BJ (cell line): Measurements from ENCODE around the gene PRDM16. TPM values are rescaled to one million over a fixed set of nuclear protein-coding genes. Genes with fewer than 3 reads are reported as not detected.

Experiments
- CTCF ChIA-PET: fragments of 350-600 bp; formaldehyde crosslinking; extraction: SDS; loops from one replicate; lab custom pipeline; 2021; ENCODE audit warnings: antibody characterized with exemption, inconsistent platforms; lab: Yijun Ruan, JAX
- POLR2A ChIA-PET: fragments of 300-600 bp; sonication (Branson Sonifier 250); formaldehyde crosslinking; extraction: SDS; loops from one replicate; lab custom pipeline; 2021; ENCODE audit warnings: antibody characterized with exemption; lab: Charles Lee
- DNase-seq: peaks from one replicate; pipeline ENCODE4 v3.0.0-alpha.2; 2011; ENCODE audit warnings: low read depth
- H3K27me3 ChIP-seq: 2 replicates; pipeline ENCODE4 v1.6.0; 2011; ENCODE audit warnings: low read length; ENCODE audit not compliant: control insufficient read depth, insufficient read depth
- H3K36me3 ChIP-seq: 2 replicates; pipeline ENCODE4 v1.5.1; 2011; ENCODE audit warnings: low read length; ENCODE audit not compliant: control insufficient read depth, insufficient read depth
- H3K4me3 ChIP-seq: 2 replicates; pipeline ENCODE4 v1.5.1; 2011; ENCODE audit warnings: low read depth, mild to moderate bottlenecking, control low read depth, low read length
- CTCF ChIP-seq: IDR thresholded peaks from 2 replicates; pipeline ENCODE4 v1.5.1; 2011; ENCODE audit warnings: low read depth, mild to moderate bottlenecking, control low read depth, inconsistent platforms, low read length, moderate library complexity; ENCODE audit not compliant: insufficient read depth
- polyA plus RNA-seq: library from polyadenylated mRNA; depleted of rRNA; stranded (reverse); fragments of >200 nt; gene quantifications from 2 replicates; pipeline ENCODE4 v1.2.3, GENCODE V29; 2011

Gene PRDM16
- polyA plus RNA-seq, 1 experiment, result 0.02 TPM

- TF ChIP-seq CTCF, result no peak
- no peak overlapping the region for H3K4me3 ChIP-seq
- no peak for DNase-seq
Observed at GRCh38 chr1:3054474-3054873, 14.5 kb upstream of the PRDM16 start.

DNA sequence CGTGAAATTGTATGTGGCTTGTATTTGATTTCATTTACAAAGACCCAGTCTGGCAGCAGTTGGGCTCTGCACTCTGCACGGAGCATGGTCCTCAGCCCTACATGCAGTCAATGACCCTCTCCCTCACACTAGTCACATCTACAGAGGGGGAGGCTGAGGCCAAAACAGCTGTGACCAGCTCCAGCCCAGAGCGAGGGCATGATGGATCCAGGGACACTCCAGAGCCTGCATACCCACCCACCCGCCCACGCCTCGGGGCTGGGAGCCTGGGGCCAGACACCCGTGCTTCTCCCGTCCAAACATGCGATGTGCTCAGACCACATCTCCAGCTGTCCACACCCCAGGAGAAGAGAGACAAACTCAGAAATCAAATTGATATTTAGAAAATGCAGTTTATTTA lies 14.0 kb upstream of the PRDM16 start:
- TF ChIP-seq CTCF, result no peak
- POLR2A ChIA-PET, result no interaction called here
- H3K4me3 ChIP-seq, result no peak overlapping the region
- CTCF ChIA-PET, result no interaction called here
- H3K27me3 ChIP-seq, result no peaks in the 10 kb centered on the region; the same call in 1 of the 2 replicates
- DNase-seq, result no peak
- H3K36me3 ChIP-seq, result no peaks in the 10 kb centered on the region

More at GRCh38 chr1:3054474-3054873, 14.5 kb upstream of the PRDM16 start:
- H3K36me3 ChIP-seq, result no peaks in the 10 kb centered on the region
- no peaks in the 10 kb centered on the region; the same call in 1 of the 2 replicates for H3K27me3 ChIP-seq
- ChIA-PET POLR2A (no interaction called here), CTCF (no interaction called here)

DNA sequence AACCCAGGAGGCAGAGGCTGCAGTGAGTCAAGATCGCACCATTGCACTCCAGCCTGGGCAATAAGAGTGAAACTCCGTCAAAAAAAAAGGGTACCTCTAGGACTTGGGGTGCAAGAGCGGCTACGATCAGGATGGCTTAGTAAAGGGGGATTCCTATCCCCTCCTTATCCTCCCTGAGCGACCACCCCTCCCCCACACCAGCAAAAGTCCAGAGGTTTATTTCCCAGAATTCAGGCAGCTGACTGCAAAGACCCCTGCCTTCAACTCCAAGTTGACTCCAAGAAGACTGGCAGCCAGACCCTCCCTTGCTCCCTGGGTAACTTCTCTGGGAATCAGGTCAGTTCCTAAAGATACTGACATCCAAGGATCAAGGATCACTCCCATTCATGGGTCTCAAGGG lies 12.4 kb upstream of the PRDM16 start:
- no peak for TF ChIP-seq CTCF
- Histone ChIP-seq H3K27me3 (peaks cover 3% of the 10 kb centered on the region; the same call in 1 of the 2 replicates), H3K36me3 (no peaks in the 10 kb centered on the region), H3K4me3 (no peak overlapping the region)
- CTCF ChIA-PET, result no interaction called here
- DNase-seq, result no peak
- POLR2A ChIA-PET, result no interaction called here

GRCh38 chr1:3058263-3059030 lies 10.6 kb upstream of the PRDM16 start:
- CTCF ChIA-PET, result no interaction called here
- no peaks in the 10 kb centered on the region for H3K36me3 ChIP-seq
- H3K27me3 ChIP-seq, result peaks cover 11% of the 10 kb centered on the region
- no peak overlapping the region for H3K4me3 ChIP-seq
- no peak for TF ChIP-seq CTCF
- POLR2A ChIA-PET, result no interaction called here
- no peak for DNase-seq

GRCh38 chr1:3060127-3060526 lies 8.9 kb upstream of the PRDM16 start:
- H3K36me3 ChIP-seq, result no peaks in the 10 kb centered on the region
- H3K27me3 ChIP-seq, result peaks cover 26% of the 10 kb centered on the region
- H3K4me3 ChIP-seq, result no peak overlapping the region
- TF ChIP-seq CTCF, result no peak
- CTCF ChIA-PET, result no interaction called here
- POLR2A ChIA-PET, result no interaction called here
- DNase-seq, result no peak
